Measurements from ENCODE around the gene POLN. TPM values are rescaled to one million over a fixed set of nuclear protein-coding genes. Genes with fewer than 3 reads are reported as not detected.

POLN gene
- total RNA-seq, 1 experiment from 2014 or later = 1.2 TPM

GRCh38 chr4:2290488-2290887 lies 48.6 kb upstream of the POLN start:
- intact Hi-C loops (cut with micrococcal nuclease; ENCODE audit: unreplicated experiment) = no loop called here
- H3K27ac Mint-ChIP-seq (ENCODE audit: unreplicated experiment) = no peak overlapping the region
- no peaks in the 10 kb centered on the region for H3K36me3 ChIP-seq (ENCODE audit: control insufficient read depth, insufficient read depth, low read length)
- no peak overlapping the region for H3K4me3 Mint-ChIP-seq (ENCODE audit: unreplicated experiment)
- H3K4me3 ChIP-seq (ENCODE audit: low read depth, low read length) = no peak overlapping the region
- CTCF ChIA-PET = no interaction called here
- H3K27me3 ChIP-seq (replicated peaks; ENCODE audit: control insufficient read depth, insufficient read depth, low read length) = no peaks in the 10 kb centered on the region
- BruUV-seq (replicated peaks) = no TSS peak
- no peaks in the 10 kb centered on the region for H3K36me3 Mint-ChIP-seq (ENCODE audit: insufficient read depth, unreplicated experiment)
- POLR2A ChIA-PET = no interaction called here
- no peaks in the 10 kb centered on the region for H3K9me3 ChIP-seq
- no peaks in the 10 kb centered on the region for H3K9me3 Mint-ChIP-seq (ENCODE audit: unreplicated experiment)
- TF ChIP-seq CTCF (IDR thresholded peaks at IDR 0.05; ENCODE audit: insufficient read depth in 1 of 2, low read depth in 1 of 2, low read length in 1 of 2, severe bottlenecking in 1 of 2, unreplicated experiment in 1 of 2) = no peak
- H3K4me1 Mint-ChIP-seq (ENCODE audit: low read depth, unreplicated experiment) = no peaks in the 10 kb centered on the region
- DNase-seq = no peak
- no peaks in the 10 kb centered on the region for H3K27me3 Mint-ChIP-seq (ENCODE audit: insufficient read depth, unreplicated experiment)
- H3K4me1 ChIP-seq = no peaks in the 10 kb centered on the region

- POLR2A ChIA-PET = no interaction called here
- no peaks in the 10 kb centered on the region for H3K36me3 Mint-ChIP-seq (ENCODE audit: insufficient read depth, unreplicated experiment)
- H3K9me3 ChIP-seq = no peaks in the 10 kb centered on the region
Measured at GRCh38 chr4:2289955-2290333, 48.0 kb upstream of the POLN start.

GRCh38 chr4:2289311-2289954 lies 47.5 kb upstream of the POLN start:
- POLR2A ChIA-PET = no interaction called here
- no peaks in the 10 kb centered on the region for H3K27me3 Mint-ChIP-seq (ENCODE audit: insufficient read depth, unreplicated experiment)
- Histone ChIP-seq H3K9me3 (no peaks in the 10 kb centered on the region), H3K4me1 (no peaks in the 10 kb centered on the region), H3K36me3 (ENCODE audit: control insufficient read depth, insufficient read depth, low read length) (no peaks in the 10 kb centered on the region), H3K27me3 (replicated peaks; ENCODE audit: control insufficient read depth, insufficient read depth, low read length) (no peaks in the 10 kb centered on the region), H3K4me3 (ENCODE audit: low read depth, low read length) (no peak overlapping the region)
- H3K9me3 Mint-ChIP-seq (ENCODE audit: unreplicated experiment) = no peaks in the 10 kb centered on the region
- no TSS peak for BruUV-seq (replicated peaks)
- H3K36me3 Mint-ChIP-seq (ENCODE audit: insufficient read depth, unreplicated experiment) = no peaks in the 10 kb centered on the region
- no peak for TF ChIP-seq CTCF (IDR thresholded peaks at IDR 0.05; ENCODE audit: insufficient read depth in 1 of 2, low read depth in 1 of 2, low read length in 1 of 2, severe bottlenecking in 1 of 2, unreplicated experiment in 1 of 2)
- CTCF ChIA-PET = no interaction called here
- H3K4me3 Mint-ChIP-seq (ENCODE audit: unreplicated experiment) = no peak overlapping the region
- intact Hi-C loops (cut with micrococcal nuclease; ENCODE audit: unreplicated experiment) = no loop called here
- H3K27ac Mint-ChIP-seq (ENCODE audit: unreplicated experiment) = no peak overlapping the region
- no peak for DNase-seq
- no peaks in the 10 kb centered on the region for H3K4me1 Mint-ChIP-seq (ENCODE audit: low read depth, unreplicated experiment)

More at GRCh38 chr4:2289955-2290333, 48.0 kb upstream of the POLN start:
- no peak for DNase-seq
- intact Hi-C loops (cut with micrococcal nuclease; ENCODE audit: unreplicated experiment) = no loop called here
- H3K4me3 Mint-ChIP-seq (ENCODE audit: unreplicated experiment) = no peak overlapping the region
- CTCF ChIA-PET = no interaction called here
- Histone ChIP-seq H3K4me3 (ENCODE audit: low read depth, low read length) (no peak overlapping the region), H3K27me3 (replicated peaks; ENCODE audit: control insufficient read depth, insufficient read depth, low read length) (no peaks in the 10 kb centered on the region), H3K36me3 (ENCODE audit: control insufficient read depth, insufficient read depth, low read length) (no peaks in the 10 kb centered on the region), H3K4me1 (no peaks in the 10 kb centered on the region)
- no peak for TF ChIP-seq CTCF (IDR thresholded peaks at IDR 0.05; ENCODE audit: insufficient read depth in 1 of 2, low read depth in 1 of 2, low read length in 1 of 2, severe bottlenecking in 1 of 2, unreplicated experiment in 1 of 2)
- BruUV-seq (replicated peaks) = no TSS peak
- H3K27ac Mint-ChIP-seq (ENCODE audit: unreplicated experiment) = no peak overlapping the region
- H3K27me3 Mint-ChIP-seq (ENCODE audit: insufficient read depth, unreplicated experiment) = no peaks in the 10 kb centered on the region
- no peaks in the 10 kb centered on the region for H3K9me3 Mint-ChIP-seq (ENCODE audit: unreplicated experiment)
- H3K4me1 Mint-ChIP-seq (ENCODE audit: low read depth, unreplicated experiment) = no peaks in the 10 kb centered on the region

Data from Caco-2 (cell line).